Measurements from ENCODE around the gene MEMO1.

MEMO1 gene

DNA sequence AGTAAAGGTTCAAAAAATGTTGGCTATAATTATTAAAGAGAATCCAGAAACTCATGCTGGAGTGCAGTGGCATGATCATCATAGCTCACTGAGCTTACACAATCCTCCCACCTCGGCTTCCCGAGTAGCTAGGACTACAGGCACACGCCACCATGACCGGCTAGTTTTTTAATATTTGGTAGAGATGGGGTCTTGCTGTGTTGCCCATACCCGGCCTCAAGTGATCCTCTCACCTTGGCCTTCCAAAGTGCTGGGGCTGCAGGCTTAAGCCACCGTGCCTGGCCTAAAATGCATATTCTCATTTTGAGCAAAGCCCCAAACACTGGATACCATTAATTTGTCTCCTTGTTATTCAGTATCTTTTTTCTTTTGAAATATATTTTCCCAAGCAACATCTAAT, 32.4 kb downstream of the MEMO1 start:
- no peak for TF ChIP-seq EZH2phosphoT487 (IDR thresholded peaks at IDR 0.05; ENCODE audit: borderline replicate concordance, low read length)
- TF ChIP-seq, protein P1, sequence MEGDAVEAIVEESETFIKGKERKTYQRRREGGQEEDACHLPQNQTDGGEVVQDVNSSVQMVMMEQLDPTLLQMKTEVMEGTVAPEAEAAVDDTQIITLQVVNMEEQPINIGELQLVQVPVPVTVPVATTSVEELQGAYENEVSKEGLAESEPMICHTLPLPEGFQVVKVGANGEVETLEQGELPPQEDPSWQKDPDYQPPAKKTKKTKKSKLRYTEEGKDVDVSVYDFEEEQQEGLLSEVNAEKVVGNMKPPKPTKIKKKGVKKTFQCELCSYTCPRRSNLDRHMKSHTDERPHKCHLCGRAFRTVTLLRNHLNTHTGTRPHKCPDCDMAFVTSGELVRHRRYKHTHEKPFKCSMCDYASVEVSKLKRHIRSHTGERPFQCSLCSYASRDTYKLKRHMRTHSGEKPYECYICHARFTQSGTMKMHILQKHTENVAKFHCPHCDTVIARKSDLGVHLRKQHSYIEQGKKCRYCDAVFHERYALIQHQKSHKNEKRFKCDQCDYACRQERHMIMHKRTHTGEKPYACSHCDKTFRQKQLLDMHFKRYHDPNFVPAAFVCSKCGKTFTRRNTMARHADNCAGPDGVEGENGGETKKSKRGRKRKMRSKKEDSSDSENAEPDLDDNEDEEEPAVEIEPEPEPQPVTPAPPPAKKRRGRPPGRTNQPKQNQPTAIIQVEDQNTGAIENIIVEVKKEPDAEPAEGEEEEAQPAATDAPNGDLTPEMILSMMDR (IDR thresholded peaks at IDR 0.05; ENCODE audit: low read depth, low read length, poor library complexity, severe bottlenecking): no peak
- H3K27me3 ChIP-seq (ENCODE audit: control insufficient read depth, low read length): no peaks in the 10 kb centered on the region
- H3F3A ChIP-seq (ENCODE audit: control insufficient read depth, insufficient read depth): no peaks in the 10 kb centered on the region
- no peak overlapping the region for H3K4me3 ChIP-seq (ENCODE audit: low read length)
- 0 out of 2 replicates have a peak, but pooled peaks cover 3% of the 10 kb centered on the region for H4K20me1 ChIP-seq (ENCODE audit: control insufficient read depth, insufficient read depth, low read depth, low read length)
- no peaks in the 10 kb centered on the region for H3K9me2 ChIP-seq (replicated peaks; ENCODE audit: control insufficient read depth, low read length)
- H3K36me3 ChIP-seq (ENCODE audit: control insufficient read depth, low read length): no peaks in the 10 kb centered on the region
- H3K79me2 ChIP-seq (ENCODE audit: control insufficient read depth, low read length): peaks cover 96% of the 10 kb centered on the region
- H3K4me2 ChIP-seq (ENCODE audit: low read length): no peak overlapping the region
- no peaks in the 10 kb centered on the region for H3K9me3 ChIP-seq (ENCODE audit: control insufficient read depth, insufficient read depth, low read length)
- H3K4me1 ChIP-seq (ENCODE audit: control insufficient read depth, low read length): peaks cover 9% of the 10 kb centered on the region
- H3K27ac ChIP-seq (ENCODE audit: low read depth, low read length): no peak overlapping the region

DNA sequence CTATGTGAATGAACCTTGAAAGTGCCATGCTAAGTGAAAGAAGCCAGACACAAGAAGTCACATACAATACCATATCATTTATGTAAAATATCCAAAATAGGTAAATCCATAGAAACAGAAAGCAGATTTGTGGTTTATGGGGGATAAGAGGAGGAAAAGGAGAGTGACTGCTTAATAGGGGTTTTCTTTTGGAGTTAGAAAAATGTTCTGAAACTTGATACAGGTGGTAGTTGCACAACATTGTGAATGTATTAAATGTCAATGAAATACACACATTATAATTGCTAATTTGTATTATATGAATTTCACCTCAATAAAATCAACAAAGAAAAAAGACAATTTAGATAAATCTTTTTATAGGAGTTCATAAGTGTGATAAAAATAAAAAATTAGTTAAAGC, 37.1 kb downstream of the MEMO1 start:
- Histone ChIP-seq H3K27ac (ENCODE audit: low read depth, low read length) (no peak overlapping the region), H3K4me3 (ENCODE audit: low read length) (no peak overlapping the region), H3K4me1 (ENCODE audit: control insufficient read depth, low read length) (no peaks in the 10 kb centered on the region), H3K79me2 (ENCODE audit: control insufficient read depth, low read length) (peaks cover 91% of the 10 kb centered on the region), H3K9me2 (replicated peaks; ENCODE audit: control insufficient read depth, low read length) (no peaks in the 10 kb centered on the region), H4K20me1 (ENCODE audit: control insufficient read depth, insufficient read depth, low read depth, low read length) (peaks cover 6% of the 10 kb centered on the region; the same call in 1 of the 2 replicates), H3K27me3 (ENCODE audit: control insufficient read depth, low read length) (no peaks in the 10 kb centered on the region), H3K4me2 (ENCODE audit: low read length) (no peak overlapping the region), H3K36me3 (ENCODE audit: control insufficient read depth, low read length) (no peaks in the 10 kb centered on the region), H3K9me3 (ENCODE audit: control insufficient read depth, insufficient read depth, low read length) (no peaks in the 10 kb centered on the region), H3F3A (ENCODE audit: control insufficient read depth, insufficient read depth) (no peaks in the 10 kb centered on the region)
- TF ChIP-seq, protein P1 (IDR thresholded peaks at IDR 0.05; ENCODE audit: low read depth, low read length, poor library complexity, severe bottlenecking): no peak
- no peak for TF ChIP-seq EZH2phosphoT487 (IDR thresholded peaks at IDR 0.05; ENCODE audit: borderline replicate concordance, low read length)

DNA sequence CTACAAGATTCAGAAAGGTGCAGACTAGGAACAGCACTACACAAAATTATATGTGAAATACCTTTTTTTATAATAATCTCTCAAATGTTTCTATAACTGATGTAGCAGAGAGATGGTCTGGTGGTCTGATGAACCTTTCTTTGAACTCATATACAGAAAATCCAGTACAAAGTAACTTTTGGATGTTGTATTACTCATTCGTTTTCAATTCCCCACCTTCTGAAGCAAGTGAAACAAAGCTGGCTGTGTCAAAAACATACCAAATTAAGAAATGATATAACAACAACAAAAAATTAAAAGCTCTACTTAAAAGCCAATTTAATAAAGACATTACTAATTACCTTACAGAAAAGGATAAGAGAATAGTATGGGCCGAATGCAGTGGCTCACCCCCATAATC, 38.7 kb downstream of the MEMO1 start:
- Histone ChIP-seq H3K27ac (ENCODE audit: low read depth, low read length) (no peak overlapping the region), H4K20me1 (ENCODE audit: control insufficient read depth, insufficient read depth, low read depth, low read length) (peaks cover 6% of the 10 kb centered on the region; the same call in 1 of the 2 replicates), H3K27me3 (ENCODE audit: control insufficient read depth, low read length) (no peaks in the 10 kb centered on the region), H3K9me3 (ENCODE audit: control insufficient read depth, insufficient read depth, low read length) (no peaks in the 10 kb centered on the region), H3K79me2 (ENCODE audit: control insufficient read depth, low read length) (peaks cover 89% of the 10 kb centered on the region), H3F3A (ENCODE audit: control insufficient read depth, insufficient read depth) (no peaks in the 10 kb centered on the region), H3K36me3 (ENCODE audit: control insufficient read depth, low read length) (no peaks in the 10 kb centered on the region), H3K4me2 (ENCODE audit: low read length) (no peak overlapping the region), H3K4me1 (ENCODE audit: control insufficient read depth, low read length) (no peaks in the 10 kb centered on the region), H3K4me3 (ENCODE audit: low read length) (no peak overlapping the region), H3K9me2 (replicated peaks; ENCODE audit: control insufficient read depth, low read length) (no peaks in the 10 kb centered on the region)
- TF ChIP-seq EZH2phosphoT487 (IDR thresholded peaks at IDR 0.05; ENCODE audit: borderline replicate concordance, low read length): no peak
- TF ChIP-seq, protein P1 (IDR thresholded peaks at IDR 0.05; ENCODE audit: low read depth, low read length, poor library complexity, severe bottlenecking): no peak
